Smooth muscle cell (in vitro differentiated cells): ENCODE data around the gene ZNF407. TPM values are rescaled to one million over a fixed set of nuclear protein-coding genes. Genes with fewer than 3 reads are reported as not detected.

ENCODE experiments used
- DNase-seq: peaks from one replicate; lab custom pipeline; 2025; ENCODE audit not compliant: unreplicated experiment; lab: John Stamatoyannopoulos, UW
- H2AFZ ChIP-seq: fragments of 200-600 bp; sonication (generic); 2 replicates; pipeline ENCODE4 v1.6.0; 2016; ENCODE audit warnings: antibody characterized with exemption, low read depth, mild to moderate bottlenecking
- H3F3A ChIP-seq: fragments of 200-600 bp; sonication (generic); 2 replicates; pipeline ENCODE4 v1.6.0; 2017; ENCODE audit warnings: antibody characterized with exemption, low read depth
- H3K27ac ChIP-seq: fragments of 200-600 bp; sonication (generic); 2 replicates; pipeline ENCODE4 v1.5.1; 2016; ENCODE audit warnings: low read depth, mild to moderate bottlenecking
- H3K27me3 ChIP-seq: fragments of 200-600 bp; sonication (generic); 2 replicates; pipeline ENCODE4 v1.6.1; 2016; ENCODE audit warnings: low read depth, mild to moderate bottlenecking
- H3K36me3 ChIP-seq: fragments of 200-600 bp; sonication (generic); 2 replicates; pipeline ENCODE4 v1.5.1; 2016; ENCODE audit warnings: low read depth
- H3K4me1 ChIP-seq: fragments of 200-600 bp; sonication (generic); 2 replicates; pipeline ENCODE4 v1.5.1; 2016; ENCODE audit warnings: low read depth
- H3K4me2 ChIP-seq: fragments of 200-600 bp; sonication (generic); 2 replicates; pipeline ENCODE4 v1.6.0; 2016; ENCODE audit warnings: mild to moderate bottlenecking
- H3K4me3 ChIP-seq: fragments of 200-600 bp; sonication (generic); 2 replicates; pipeline ENCODE4 v1.5.1; 2016; ENCODE audit warnings: mild to moderate bottlenecking
- H3K79me2 ChIP-seq: fragments of 200-600 bp; sonication (generic); 2 replicates; pipeline ENCODE4 v1.6.0; 2016; ENCODE audit warnings: low read depth, mild to moderate bottlenecking
- H3K9ac ChIP-seq: fragments of 200-600 bp; sonication (generic); 2 replicates; pipeline ENCODE4 v1.6.0; 2016; ENCODE audit warnings: low read depth
- H3K9me3 ChIP-seq: fragments of 200-600 bp; sonication (generic); replicated peaks from 2 replicates; pipeline ENCODE4 v1.5.1; 2016; ENCODE audit warnings: low read depth
- H4K20me1 ChIP-seq: fragments of 200-600 bp; sonication (generic); 2 replicates; pipeline ENCODE4 v1.6.0; 2016; ENCODE audit warnings: low read depth
- WGBS: methylation state at CpG from one replicate; pipeline ENCODE4 v1.1.7; 2016; ENCODE audit warnings: low lambda C conversion rate; 5-methylcytosine and 5-hydroxymethylcytosine counted together
- polyA plus RNA-seq: library from polyadenylated mRNA; unstranded; fragments of >200 nt; fragmentation: Nextera tagmentation; extraction: Ambion mirVana; gene quantifications from 2 replicates; pipeline ENCODE4 v1.2.1, GENCODE V29; 2016
- total RNA-seq: library from RNA; depleted of rRNA; stranded (reverse); fragments of >200 nt; gene quantifications from 2 replicates; pipeline ENCODE4 v1.2.3, GENCODE V29; 2014
- TF ChIP-seq, protein P1 (sequence below): fragments of 200-600 bp; sonication (generic); IDR thresholded peaks from 2 replicates; pipeline ENCODE4 v1.5.1; 2017; ENCODE audit warnings: borderline replicate concordance, mild to moderate bottlenecking, antibody characterized with exemption; ENCODE audit not compliant: insufficient read depth, poor library complexity, severe bottlenecking

Gene ZNF407, protein sequence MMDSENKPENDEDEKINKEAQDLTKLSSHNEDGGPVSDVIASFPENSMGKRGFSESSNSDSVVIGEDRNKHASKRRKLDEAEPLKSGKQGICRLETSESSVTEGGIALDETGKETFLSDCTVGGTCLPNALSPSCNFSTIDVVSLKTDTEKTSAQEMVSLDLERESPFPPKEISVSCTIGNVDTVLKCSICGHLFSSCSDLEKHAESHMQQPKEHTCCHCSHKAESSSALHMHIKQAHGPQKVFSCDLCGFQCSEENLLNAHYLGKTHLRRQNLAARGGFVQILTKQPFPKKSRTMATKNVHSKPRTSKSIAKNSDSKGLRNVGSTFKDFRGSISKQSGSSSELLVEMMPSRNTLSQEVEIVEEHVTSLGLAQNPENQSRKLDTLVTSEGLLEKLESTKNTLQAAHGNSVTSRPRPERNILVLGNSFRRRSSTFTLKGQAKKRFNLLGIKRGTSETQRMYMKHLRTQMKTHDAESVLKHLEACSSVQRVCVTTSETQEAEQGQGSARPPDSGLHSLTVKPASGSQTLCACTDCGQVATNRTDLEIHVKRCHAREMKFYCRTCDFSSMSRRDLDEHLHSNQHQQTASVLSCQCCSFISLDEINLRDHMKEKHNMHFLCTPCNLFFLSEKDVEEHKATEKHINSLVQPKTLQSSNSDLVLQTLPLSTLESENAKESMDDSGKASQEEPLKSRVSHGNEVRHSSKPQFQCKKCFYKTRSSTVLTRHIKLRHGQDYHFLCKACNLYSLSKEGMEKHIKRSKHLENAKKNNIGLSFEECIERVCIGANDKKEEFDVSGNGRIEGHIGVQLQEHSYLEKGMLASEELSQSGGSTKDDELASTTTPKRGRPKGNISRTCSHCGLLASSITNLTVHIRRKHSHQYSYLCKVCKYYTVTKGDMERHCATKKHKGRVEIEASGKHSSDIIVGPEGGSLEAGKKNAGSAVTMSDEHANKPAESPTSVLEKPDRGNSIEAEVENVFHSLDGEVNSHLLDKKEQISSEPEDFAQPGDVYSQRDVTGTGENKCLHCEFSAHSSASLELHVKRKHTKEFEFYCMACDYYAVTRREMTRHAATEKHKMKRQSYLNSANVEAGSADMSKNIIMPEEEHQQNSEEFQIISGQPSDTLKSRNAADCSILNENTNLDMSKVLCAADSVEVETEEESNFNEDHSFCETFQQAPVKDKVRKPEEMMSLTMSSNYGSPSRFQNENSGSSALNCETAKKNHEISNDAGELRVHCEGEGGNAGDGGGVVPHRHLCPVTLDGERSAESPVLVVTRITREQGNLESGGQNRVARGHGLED (N-terminal part only)
- 11.5 and 13.0 TPM in 2 replicates for total RNA-seq
- polyA plus RNA-seq, result 4.1 and 4.5 TPM in 2 replicates

DNA sequence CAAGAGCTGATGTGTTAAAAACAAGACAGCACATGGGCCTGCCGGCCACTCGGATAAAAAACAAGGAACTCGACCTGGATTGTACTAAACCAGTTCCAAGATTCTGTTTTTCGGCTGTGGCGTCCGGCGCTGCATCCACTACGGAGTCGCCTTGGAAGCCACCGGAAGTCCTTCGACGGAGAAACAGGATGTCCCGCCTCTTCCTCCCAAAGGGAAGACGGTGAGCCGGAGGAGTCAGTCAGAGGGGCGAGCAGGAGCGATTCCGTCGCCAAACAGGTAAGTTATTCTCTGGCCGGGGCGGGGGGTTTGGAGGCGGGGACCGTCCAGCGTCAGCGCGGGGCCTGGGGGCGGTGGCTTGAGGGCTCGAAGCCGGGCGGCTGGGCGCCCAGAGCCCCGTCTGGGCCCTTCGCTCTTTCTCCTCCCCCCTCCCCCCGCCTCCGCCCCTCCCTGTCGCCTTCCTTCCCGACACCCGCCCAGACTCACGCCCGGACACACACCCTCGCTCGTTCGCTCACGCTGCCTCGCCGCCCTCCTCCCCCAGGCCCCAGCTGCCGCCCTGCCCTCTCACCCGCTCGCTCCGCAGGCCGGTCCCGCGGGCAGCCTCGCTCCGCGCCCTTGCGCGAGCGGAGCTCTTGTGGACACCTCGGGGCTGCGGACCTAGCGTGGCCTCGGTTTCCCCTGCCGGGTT, at the start of gene ZNF407:
TSS of gene ZNF407 (plus strand) at position 209 of the 688 bp plus-strand sequence. CDS start 33,150 bp downstream, outside the sequence.
- peak within 1 kb of the TSS; percentile 96 for H3K27ac ChIP-seq
- peak within 1 kb of the TSS; percentile 99 for H2AFZ ChIP-seq
- H3F3A ChIP-seq, result peaks cover 6% of the 10 kb centered on the region
- peak within 1 kb of the TSS; percentile 98 for H3K9ac ChIP-seq
- peaks cover 19% of the 10 kb centered on the region for H3K4me1 ChIP-seq
- H4K20me1 ChIP-seq, result peaks cover 7% of the 10 kb centered on the region
- H3K36me3 ChIP-seq, result no peaks in the 10 kb centered on the region
- H3K27me3 ChIP-seq, result no peaks in the 10 kb centered on the region
- peaks cover 34% of the 10 kb centered on the region for H3K79me2 ChIP-seq
- peak within 1 kb of the TSS; percentile 95 for H3K4me2 ChIP-seq
- peak within 1 kb of the TSS; percentile 95 for H3K4me3 ChIP-seq
- H3K9me3 ChIP-seq, result no peaks in the 10 kb centered on the region
- DNase-seq, result peak; percentile 83
- WGBS, result under 1% methylated on average over 38 of the region's 64 CpGs
- TF ChIP-seq, protein P1, sequence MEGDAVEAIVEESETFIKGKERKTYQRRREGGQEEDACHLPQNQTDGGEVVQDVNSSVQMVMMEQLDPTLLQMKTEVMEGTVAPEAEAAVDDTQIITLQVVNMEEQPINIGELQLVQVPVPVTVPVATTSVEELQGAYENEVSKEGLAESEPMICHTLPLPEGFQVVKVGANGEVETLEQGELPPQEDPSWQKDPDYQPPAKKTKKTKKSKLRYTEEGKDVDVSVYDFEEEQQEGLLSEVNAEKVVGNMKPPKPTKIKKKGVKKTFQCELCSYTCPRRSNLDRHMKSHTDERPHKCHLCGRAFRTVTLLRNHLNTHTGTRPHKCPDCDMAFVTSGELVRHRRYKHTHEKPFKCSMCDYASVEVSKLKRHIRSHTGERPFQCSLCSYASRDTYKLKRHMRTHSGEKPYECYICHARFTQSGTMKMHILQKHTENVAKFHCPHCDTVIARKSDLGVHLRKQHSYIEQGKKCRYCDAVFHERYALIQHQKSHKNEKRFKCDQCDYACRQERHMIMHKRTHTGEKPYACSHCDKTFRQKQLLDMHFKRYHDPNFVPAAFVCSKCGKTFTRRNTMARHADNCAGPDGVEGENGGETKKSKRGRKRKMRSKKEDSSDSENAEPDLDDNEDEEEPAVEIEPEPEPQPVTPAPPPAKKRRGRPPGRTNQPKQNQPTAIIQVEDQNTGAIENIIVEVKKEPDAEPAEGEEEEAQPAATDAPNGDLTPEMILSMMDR, result no peak

DNA sequence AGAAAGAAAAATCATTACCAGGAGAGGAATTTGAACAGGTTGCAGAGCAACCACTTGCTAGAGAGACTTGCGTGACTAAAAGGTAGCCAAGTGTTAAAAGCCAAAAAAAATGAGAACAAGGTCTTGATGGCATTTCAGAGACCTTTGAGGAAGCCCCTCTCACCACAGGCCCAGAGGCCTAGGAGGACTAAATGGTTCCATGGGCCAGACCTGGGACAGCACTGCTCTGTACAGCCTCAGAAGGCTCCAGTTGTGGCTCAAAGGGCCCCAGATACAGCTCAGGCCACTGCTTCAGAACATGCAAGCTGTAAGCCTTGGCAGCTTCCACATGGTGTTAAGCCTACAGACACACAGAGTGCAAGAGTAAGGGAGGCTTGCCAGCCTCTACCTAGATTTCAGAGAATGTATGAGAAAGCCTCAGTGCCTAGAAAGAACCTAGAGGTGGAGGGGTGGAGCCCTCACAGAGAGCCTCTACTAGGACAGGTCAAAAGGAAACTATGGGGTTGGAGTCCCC, 48.0 kb upstream of the ZNF407 start:
- DNase-seq, result no peak
- Histone ChIP-seq H4K20me1 (no peaks in the 10 kb centered on the region), H3F3A (no peaks in the 10 kb centered on the region), H3K79me2 (no peaks in the 10 kb centered on the region), H3K9me3 (peaks cover 7% of the 10 kb centered on the region), H3K36me3 (no peaks in the 10 kb centered on the region), H3K27ac (no peak overlapping the region), H3K4me3 (no peak overlapping the region), H3K9ac (no peak overlapping the region), H3K4me2 (no peak overlapping the region), H3K4me1 (no peaks in the 10 kb centered on the region), H2AFZ (no peak overlapping the region), H3K27me3 (peaks cover 9% of the 10 kb centered on the region)
- TF ChIP-seq, protein P1, result no peak
- WGBS, result 93% methylated on average over 1 of the region's 1 CpG

GRCh38 chr18:74550886-74551285, 46.8 kb upstream of the ZNF407 start:
- H3F3A ChIP-seq, result no peaks in the 10 kb centered on the region
- no peaks in the 10 kb centered on the region for H4K20me1 ChIP-seq
- H3K4me3 ChIP-seq, result no peak overlapping the region
- H3K4me2 ChIP-seq, result no peak overlapping the region
- 92% methylated on average over 6 of the region's 6 CpGs for WGBS
- no peak overlapping the region for H3K27ac ChIP-seq
- TF ChIP-seq, protein P1, result no peak
- H3K9me3 ChIP-seq, result peaks cover 7% of the 10 kb centered on the region
- H3K36me3 ChIP-seq, result no peaks in the 10 kb centered on the region
- H3K27me3 ChIP-seq, result peaks cover 14% of the 10 kb centered on the region
- no peak overlapping the region for H3K9ac ChIP-seq
- H3K79me2 ChIP-seq, result no peaks in the 10 kb centered on the region
- DNase-seq, result no peak
- no peaks in the 10 kb centered on the region for H3K4me1 ChIP-seq
- H2AFZ ChIP-seq, result no peak overlapping the region
